SKM-1 treated with dmso at 0.1 percent for 144 hours (cell line): ENCODE results near the gene KLHL21.
"Not testable (repeated sequence)": the region's sequence is repeated elsewhere in the genome, so short reads cannot be mapped to it uniquely, and the experiment has no call there.

Source experiments
- DNase-seq: peaks from one replicate; lab custom pipeline; 2025; ENCODE audit not compliant: unreplicated experiment; lab: John Stamatoyannopoulos, UW

Gene KLHL21

GRCh38 chr1:6600410-6601048 is 2.1 kb downstream of the KLHL21 start:
- no peak for DNase-seq

DNA sequence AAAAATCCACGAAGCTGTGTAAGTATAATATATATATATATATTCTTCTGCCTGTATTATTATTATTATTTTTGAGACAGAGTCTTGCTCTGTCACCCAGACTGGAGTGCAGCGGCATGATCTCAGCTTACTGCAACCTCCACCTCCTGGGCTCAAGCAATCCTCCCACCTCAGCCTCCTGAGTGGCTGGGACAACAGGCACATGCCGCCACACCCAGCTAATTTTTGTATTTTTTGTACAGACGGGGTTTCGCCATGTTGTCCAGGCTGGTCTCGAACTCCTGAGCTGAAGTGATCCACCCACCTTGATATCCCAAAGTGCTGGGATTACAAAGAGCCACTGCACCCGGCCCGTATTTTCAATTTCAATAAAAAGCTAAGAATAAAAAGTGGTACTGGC is 2.7 kb downstream of the KLHL21 start:
- DNase-seq, result not testable (repeated sequence)

DNA sequence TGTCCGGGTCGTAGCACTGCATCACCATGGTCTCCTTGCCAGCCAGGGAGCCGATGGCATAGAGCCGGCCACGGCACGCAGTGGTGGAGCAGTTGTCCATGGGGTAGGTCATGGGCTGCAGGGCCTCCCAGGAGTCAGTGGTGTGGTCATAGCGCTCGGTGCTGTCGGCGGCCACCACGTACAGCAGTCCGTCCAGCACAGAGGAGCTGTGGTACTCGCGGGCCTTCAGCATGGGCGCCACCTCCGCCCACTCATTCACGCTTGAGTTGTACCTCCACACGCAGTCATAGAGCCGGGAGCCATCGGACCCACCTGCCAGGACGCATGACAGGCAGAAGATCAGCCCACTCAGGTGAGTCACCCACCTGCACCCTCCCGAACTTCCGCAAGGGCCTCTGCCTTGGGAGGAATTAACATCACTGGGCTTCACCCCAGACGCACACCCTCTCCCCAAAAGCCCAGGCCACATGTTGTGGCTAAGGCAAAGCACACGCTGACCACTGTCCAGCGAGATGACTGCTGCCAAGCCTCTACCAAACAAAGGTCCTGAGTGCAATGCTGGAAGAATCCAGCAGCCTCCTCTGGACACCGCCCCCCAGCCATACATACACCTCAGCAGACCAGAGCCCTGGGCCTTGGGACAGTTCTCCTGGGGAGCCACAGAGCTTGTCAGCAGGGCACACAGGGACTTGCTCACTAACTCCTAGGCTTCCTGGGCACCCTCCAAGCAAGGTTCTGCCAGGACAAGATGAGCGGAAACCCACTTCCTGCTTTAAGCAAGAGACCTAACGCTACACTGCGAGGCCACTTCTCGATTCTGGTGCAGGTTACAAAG is 3.3 kb downstream of the KLHL21 start:
- peak; percentile 86 for DNase-seq

GRCh38 chr1:6597777-6598131 is 4.9 kb downstream of the KLHL21 start:
- DNase-seq, result no peak

DNA sequence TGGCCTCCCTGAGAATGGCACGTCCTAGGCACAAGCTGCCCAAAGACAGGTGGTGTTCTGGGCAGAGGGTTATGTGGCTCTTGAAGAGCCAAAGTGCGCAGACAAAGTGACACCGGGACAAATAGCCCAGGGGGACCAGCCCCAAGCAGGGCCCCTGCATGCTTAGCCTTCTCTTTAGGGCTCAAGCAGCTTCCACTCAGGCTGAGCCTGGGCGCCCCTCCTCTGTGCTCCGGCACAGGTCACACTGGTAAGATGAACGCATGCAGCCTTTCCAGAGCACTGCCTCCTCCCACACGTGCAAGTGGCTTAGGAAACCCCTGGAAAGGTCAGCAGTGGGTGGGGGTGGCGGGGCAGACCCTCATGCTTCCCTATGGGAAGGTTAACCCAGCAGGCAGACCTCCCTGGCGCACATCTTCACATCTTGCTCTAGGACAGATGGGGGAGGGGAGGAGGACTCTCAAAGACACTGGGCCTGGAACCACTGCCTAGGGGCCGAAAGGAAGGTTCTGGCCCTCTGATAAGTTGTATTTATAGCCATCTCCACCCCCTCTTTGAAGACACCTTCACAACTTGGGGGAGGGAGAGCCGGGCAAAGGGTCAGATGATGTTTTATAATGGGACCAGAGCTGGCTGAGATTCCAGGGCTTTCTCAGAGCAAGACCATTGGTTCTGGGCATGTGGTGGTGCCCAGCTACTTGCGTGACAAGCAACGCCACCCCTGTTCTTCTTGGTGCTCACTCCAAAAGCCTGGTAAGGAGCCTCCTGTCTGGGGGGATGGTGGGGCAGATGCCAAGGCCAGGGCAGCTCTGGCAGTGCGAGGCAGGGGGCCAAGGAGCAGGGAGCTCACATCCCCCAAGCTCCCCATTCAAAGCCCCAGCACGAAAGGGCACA is 5.5 kb downstream of the KLHL21 start:
- no peak for DNase-seq

- DNase-seq, result no peak
Observed at GRCh38 chr1:6596351-6596750, 6.3 kb downstream of the KLHL21 start.

GRCh38 chr1:6594977-6595740 is 7.5 kb downstream of the KLHL21 start:
- no peak for DNase-seq

GRCh38 chr1:6593810-6594209 is 8.9 kb downstream of the KLHL21 start:
- no peak for DNase-seq

DNA sequence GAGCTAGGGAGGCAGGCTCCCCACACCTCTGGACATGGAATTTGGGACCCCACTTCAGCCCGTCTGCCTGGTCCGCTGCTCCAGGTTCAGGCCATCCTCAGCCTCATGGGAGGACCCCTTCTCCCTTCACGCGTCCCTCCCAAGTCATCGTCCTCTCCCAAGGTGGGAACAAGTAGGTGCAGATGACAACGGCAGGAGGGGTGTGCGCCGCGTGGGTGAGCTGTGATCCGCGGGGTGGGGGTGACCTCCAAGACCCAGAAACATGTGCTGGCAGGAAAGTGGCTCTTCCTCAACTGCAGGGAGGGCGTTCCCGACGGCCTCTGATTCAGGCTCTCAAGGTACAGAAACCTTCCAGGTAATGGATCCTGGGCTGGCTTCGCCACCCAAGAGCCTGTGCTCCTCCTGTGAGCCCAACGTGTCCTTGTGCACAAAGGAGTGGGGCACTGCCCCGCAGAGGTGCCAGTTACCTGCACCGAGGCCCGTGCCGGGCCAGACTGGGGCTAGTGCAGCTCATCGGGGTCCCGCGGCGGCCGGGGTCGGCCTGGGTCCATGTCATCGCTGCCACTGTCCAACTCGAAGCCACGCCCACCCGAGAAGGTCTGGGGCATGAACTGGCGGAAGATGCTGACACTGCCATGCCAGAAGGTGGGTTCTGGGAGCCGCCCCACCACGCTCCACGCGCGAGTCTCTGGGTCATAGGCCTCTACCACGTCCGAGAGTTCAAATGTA is 9.6 kb downstream of the KLHL21 start:
- no peak for DNase-seq

DNA sequence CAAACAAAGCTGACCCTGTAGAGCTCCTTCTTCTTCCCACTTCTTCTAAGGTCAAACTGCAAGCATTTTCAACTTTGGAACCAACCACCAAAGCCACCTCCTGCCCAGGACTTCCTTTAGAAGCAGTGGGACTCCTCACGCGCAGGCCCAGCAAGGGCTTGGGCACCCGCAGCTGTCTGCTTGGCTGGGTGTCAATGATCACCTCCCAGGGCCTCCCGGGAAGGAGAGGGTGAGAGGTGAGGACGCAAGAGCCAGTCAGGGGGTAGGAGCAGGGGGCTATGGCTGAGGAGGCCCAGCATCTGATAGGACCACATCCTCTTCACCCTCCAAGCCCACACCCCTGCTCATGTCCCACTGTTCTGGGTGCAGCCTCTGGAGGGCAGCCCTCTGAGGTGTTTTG is 10.2 kb downstream of the KLHL21 start:
- DNase-seq, result no peak

- no peak for DNase-seq
Observed at GRCh38 chr1:6591644-6592043, 11.0 kb downstream of the KLHL21 start.

DNA sequence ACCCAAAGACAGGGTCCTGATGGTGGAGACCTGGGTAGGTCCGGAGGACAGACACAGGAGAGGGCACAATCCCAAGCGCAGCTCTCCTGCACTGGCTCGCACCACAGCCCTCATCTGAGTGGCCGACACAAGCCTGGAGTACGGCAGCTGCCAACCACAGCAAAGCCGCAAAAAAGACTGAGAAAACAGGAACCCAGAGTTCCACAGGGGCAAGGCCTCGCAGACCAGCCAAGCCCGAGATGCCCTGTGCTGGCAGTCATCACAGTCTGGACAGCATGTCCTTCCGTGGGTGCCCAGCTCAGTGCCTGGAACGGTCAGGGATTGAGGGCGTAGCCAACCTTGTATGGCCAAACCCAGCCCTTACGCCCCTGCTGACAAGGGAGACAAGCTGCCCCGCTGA is 11.4 kb downstream of the KLHL21 start:
- no peak for DNase-seq

DNA sequence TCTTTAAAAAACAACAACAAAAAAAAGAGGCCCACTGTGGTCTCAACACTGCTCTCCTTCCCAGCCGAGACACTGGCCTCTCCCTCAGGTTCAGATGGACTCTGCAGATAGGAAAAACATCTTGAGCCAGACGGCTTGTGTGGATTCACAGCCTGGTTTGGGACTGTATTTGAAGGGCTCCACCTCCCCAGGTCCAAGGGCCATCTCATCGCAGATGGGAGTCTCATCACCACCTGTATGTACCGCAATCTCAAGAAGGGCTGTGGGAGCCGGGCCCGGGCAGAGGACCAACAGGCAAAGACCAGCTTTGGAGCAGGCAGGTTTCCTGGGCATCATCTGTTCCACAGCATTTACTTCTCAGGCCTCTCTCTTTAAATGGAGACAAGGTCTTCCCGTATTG is 12.6 kb downstream of the KLHL21 start:
- DNase-seq, result no peak

GRCh38 chr1:6588893-6589520 is 13.7 kb downstream of the KLHL21 start:
- no peak for DNase-seq

GRCh38 chr1:6588128-6588892 is 14.4 kb downstream of the KLHL21 start:
- DNase-seq, result no peak

DNA sequence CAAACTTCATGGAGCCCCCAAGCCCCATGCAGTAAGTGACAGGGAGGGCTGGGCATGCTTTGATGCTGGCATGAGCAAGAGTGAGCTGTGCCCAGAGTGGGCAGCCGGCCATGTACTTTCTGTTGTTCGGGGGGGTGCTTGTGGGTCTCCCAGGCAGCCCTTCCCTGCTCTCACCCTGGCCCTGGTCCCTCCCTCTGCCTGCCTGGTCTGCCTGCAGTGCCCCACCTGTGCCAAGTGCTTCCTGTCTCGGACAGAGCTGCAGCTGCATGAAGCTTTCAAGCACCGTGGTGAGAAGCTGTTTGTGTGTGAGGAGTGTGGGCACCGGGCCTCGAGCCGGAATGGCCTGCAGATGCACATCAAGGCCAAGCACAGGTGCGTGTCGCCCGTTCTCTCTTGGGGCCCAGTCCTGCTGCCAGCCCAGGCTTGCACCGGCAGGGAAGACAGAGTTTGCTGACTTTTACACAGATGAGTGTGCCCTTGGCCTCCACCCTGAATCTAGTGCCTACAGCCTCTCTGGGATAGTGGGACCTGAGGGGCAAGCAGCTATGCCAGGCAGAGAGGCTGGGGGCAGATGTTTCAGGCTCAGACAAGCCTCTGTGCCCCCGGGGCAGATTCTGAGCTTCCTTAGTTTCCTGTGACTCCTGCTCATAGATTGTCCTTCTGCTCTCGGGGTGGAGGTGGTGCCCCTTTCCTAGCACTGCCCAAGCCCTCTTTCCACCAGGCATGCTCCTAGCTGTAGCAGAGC is 15.2 kb downstream of the KLHL21 start:
- DNase-seq, result no peak

GRCh38 chr1:6586404-6586816 is 16.3 kb downstream of the KLHL21 start:
- DNase-seq, result no peak

DNA sequence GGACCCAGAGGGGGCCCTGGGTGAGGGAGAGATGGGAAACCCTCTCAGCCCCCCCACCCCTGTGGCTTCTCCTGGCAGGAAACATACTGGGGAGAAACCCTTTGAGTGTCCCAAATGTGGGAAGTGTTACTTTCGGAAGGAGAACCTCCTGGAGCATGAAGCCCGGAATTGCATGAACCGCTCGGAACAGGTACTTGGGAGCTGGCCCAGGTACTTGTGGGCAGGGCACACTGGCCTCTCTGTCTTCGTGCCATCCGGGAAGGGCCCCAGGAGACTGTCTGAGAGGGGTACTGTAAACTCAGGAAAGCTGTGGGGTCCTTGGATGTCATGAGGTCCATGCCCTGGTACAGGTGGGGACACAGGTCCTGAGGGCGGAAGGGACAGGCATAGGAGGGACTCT is 16.8 kb downstream of the KLHL21 start:
- no peak for DNase-seq
